GM10266 (cell line): ENCODE measurements around the gene TNFRSF8.
A peak's percentile ranks its signal among the peaks of the same experiment; 100 is the strongest.
"Not testable (repeated sequence)": the region's sequence is repeated elsewhere in the genome, so short reads cannot be mapped to it uniquely, and the experiment has no call there.

Experiments used
- DNase-seq: peaks from one replicate; pipeline ENCODE4 v3.0.0; 2012; ENCODE audit errors: extremely low spot score
- TF ChIP-seq, protein P1 (sequence below): IDR thresholded peaks from 2 replicates; pipeline ENCODE4 v1.5.1; 2012; ENCODE audit warnings: mild to moderate bottlenecking, low read depth; ENCODE audit not compliant: control insufficient read depth, insufficient read depth; ENCODE audit errors: missing control alignments

Gene TNFRSF8

DNA sequence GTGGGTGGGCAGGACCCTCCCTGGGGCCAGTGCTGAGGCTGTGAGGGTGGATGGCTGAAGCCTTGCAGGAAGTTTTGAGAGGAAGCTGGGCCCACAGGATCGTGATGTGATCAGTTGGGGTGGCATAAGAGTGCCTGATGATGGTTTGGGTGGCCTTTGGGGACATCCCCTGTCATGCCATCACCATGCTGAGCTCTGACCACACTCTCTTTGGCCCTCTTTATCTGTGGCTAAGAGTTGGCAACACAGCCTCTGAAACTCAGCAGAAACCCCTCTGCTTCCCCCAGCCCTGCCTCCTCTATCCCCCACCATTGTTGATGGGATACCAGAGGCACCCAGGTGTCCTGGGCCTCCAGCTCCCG lies 24.0 kb upstream of the TNFRSF8 start:
- TF ChIP-seq, protein P1, sequence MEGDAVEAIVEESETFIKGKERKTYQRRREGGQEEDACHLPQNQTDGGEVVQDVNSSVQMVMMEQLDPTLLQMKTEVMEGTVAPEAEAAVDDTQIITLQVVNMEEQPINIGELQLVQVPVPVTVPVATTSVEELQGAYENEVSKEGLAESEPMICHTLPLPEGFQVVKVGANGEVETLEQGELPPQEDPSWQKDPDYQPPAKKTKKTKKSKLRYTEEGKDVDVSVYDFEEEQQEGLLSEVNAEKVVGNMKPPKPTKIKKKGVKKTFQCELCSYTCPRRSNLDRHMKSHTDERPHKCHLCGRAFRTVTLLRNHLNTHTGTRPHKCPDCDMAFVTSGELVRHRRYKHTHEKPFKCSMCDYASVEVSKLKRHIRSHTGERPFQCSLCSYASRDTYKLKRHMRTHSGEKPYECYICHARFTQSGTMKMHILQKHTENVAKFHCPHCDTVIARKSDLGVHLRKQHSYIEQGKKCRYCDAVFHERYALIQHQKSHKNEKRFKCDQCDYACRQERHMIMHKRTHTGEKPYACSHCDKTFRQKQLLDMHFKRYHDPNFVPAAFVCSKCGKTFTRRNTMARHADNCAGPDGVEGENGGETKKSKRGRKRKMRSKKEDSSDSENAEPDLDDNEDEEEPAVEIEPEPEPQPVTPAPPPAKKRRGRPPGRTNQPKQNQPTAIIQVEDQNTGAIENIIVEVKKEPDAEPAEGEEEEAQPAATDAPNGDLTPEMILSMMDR: no peak
- no peak for DNase-seq

DNA sequence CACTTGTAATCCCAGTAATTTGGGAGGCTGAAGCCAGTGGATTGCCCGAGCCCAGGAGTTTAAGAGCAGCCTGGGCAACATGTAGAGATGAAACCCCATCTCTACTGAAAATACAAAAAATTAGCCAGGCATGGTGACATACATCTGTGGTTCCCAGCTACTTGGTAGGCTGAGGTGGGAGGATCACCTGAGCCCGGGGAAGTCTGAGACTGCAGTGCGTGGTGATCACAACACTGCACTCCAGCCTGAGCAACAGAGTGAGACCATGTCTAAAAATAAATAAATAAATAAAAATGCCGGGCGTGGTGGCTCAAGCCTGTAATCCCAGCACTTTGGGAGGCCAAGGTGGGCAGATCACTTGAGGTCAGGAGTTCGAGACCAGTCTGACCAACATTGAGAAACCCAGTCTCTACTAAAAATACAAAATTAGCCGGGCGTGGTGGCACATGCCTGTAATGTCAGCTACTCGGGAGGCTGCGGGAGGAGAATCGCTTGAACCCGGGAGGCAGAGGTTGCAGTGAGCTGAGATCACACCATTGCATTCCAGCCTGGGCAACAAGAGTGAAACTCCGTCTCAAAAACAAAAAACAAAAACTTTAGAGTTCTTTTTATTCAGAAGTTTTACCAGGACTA lies 23.2 kb upstream of the TNFRSF8 start:
- DNase-seq: not testable (repeated sequence)

DNA sequence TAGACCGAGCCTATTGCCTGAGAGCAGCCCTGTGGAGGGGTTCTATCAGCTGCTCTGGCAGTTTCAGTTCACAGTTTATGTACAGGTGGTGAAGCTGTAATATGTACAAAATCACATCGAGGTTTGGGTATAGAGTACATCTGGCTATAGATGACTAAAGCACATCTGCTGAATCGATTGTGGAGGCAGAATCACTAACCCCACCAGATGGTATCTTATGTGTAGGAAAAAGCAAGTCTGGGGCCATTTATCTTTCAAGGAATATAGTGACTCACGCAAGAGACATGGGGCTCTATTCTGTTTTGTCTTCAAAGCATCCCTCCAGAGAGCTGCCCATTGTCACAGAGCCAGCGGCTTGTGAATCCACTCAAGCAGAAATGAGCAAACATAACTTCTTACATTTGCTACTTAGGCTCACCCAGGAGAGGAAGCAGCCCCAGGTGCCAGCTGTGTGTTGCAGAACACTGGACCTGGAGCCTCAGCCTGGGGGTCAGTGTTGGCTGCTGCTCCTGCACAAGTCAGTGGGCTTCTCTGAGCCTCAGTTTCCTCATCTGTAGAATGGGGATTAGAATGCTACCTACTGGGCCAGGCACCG lies 22.5 kb upstream of the TNFRSF8 start:
- DNase-seq: peak; percentile 65
- TF ChIP-seq, protein P1: no peak

DNA sequence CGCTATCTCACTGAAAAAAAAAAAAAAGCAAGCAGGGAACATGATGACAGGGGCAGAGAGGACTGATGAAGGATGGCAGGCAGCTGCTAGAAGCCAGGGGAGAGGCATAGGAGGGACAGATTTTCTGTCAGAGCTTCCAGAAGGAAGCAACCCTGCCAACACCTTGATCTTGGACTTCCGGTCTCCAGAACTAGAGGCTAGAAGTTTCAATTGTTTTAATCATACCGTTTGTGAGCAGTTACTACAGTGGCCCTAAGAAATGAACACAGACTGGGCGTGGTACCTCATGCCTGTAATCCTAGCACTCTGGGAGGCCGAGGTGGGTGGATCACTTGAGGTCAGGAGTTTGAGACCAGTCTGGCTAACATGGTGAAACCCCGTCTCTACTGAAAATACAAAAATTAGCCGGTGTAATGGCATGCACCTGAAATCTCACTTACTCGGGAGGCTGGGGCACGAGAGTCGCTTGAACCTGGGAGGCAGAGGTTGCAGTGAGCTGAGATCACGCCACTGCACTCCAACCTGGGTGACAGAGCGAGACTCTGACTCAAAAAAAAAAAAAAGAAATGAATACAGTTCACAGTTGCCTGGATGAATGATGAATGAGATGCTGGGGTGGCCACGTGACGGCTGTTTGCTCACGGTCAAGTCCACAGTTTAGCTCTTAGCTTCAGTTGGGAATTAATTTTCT lies 18.8 kb upstream of the TNFRSF8 start:
- DNase-seq: not testable (repeated sequence)

DNA sequence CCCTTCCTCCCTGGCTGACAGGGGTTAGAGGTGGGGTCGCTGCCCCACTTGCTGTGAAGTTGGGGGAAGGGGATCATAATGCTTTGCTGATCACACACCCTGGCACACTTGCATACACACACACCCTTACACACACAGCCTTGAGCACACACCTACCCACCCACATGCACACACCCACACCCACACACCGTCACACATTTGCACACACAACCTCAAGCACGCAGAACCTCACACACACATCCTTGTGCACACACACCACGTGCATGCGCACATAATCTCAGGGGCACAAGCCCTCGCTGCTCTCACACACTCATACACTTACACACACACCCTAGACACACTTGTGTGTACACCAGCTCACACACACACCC lies 16.4 kb upstream of the TNFRSF8 start:
- no peak for DNase-seq
- TF ChIP-seq, protein P1: no peak

DNA sequence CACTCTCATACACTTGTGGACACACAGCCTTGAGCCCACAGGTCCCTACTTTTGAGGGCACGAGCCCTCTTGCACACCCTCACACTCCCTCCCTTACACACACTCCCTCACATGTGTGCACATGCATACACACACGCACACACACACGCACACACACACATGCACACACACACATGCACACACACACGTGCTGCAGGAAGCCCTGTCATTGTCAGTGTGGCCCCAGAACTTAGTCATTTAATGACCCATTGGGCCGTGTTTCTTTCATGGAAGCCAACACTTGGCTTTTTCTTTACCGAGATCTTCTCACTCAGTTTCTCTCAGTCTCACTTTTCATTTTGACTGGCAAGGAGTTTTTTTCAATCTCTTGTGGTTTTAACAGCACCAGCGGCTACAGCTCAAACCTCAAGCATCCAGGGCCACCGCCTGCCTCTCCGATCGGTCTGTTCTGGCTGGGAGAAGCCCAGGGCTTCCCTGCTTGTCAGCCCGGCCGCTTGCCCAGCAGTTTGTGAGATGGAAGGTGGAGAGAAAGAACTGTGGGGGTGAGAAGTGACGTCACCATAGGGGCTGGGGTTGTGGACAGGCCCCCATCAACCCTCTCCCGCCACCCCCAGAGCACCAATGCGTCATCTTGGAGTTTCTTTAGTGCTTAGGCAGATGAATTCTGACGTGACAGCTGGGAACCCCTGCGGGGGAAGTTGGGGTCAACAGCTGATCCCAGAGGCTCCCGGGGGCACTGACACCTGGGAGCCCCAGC lies 15.8 kb upstream of the TNFRSF8 start:
- peak; percentile 77 for DNase-seq

DNA sequence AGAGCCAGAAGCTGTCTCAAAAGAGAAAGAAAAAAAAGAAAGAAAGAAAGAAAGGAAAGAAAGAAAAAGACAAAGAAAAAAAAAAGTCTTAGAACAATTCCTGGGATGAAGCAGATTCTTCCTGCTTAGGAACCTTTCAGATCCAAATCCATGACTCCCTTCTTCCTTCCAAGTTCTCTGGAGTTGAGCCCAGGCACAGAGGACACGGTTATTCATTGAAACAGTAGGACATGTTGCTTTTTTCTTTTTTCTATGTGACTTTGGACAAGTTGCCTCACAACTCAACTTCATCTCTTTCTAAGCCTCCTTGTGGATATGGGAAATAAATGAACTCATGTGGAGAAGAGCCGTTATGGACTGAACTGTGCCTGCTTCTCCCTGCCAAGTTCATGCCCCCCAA lies 14.7 kb upstream of the TNFRSF8 start:
- no peak for DNase-seq
- TF ChIP-seq, protein P1: no peak

More for the DNA sequence above, 15.8 kb upstream of the TNFRSF8 start:
- TF ChIP-seq, protein P1: no peak

DNA sequence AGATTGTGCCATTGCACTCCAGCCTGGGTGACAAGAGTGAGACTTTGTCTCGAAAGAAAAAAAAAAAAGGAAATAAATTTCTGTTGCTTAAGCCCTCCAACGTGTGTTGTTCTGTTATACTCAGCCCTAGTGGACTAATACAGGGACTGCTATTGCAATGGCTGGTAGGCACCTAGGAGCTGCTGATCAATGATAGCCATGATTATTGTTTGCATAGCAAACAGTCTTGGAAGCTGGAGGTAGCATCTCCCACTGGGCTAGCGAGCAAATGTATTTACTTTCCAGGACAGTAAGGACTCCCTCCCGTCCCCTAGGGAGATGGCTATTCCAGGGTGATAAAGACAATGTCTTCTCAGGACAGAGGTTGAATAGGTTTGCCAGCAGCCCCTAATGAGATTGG lies 13.5 kb upstream of the TNFRSF8 start:
- TF ChIP-seq, protein P1: no peak
- no peak for DNase-seq
